ENCODE measurements around the gene CHRNA7. TPM values are rescaled to one million over a fixed set of nuclear protein-coding genes. Genes with fewer than 3 reads are reported as not detected.

The CHRNA7 gene
- total RNA-seq (2011; cell fraction: chromatin; rRNA removed; ENCODE audit: low replicate concordance), result 0.26 and 0.35 TPM in 2 replicates
- total RNA-seq (2011; cell fraction: nucleolus; rRNA removed), result 1.0 TPM in 1 of 2 replicates, not detected in the other
- total RNA-seq (2011; cell fraction: nucleoplasm; rRNA removed), result 0.46 and 0.59 TPM in 2 replicates
- total RNA-seq (2014; rRNA removed) (0.29 TPM in 1 of 2 replicates, not detected in the other), total RNA-seq (2014; rRNA removed; fragmentation: Illumina TruSeq; extraction: Trizol) (not detected in 2 replicates), total RNA-seq (2015; rRNA removed; fragmentation: Illumina TruSeq; extraction: Trizol) (not detected in 2 replicates), total RNA-seq (2021) (not detected in 2 replicates), polyA plus RNA-seq (2011; rRNA removed) (0.04 TPM in 1 of 2 replicates, not detected in the other), polyA plus RNA-seq (2014; fragmentation: Illumina TruSeq; extraction: Trizol) (not detected in 2 replicates), polyA plus RNA-seq (2014; fragmentation: Nextera tagmentation; extraction: Ambion mirVana) (not detected), polyA plus RNA-seq (2014; rRNA removed) (not detected in 2 replicates), polyA minus RNA-seq (2011; rRNA and poly(A)+ RNA removed) (not detected in 2 replicates), Bru-seq, nascent RNA (percentile 15 among the genes with signal in this experiment), BruChase-seq, experiment 1, labeled RNA remaining after a 2-hour chase (percentile 12 among the genes with signal in this experiment), BruChase-seq, experiment 2, labeled RNA remaining after a 6-hour chase (percentile 10 among the genes with signal in this experiment)
- polyA plus RNA-seq (2011; cell fraction: cytosol; rRNA removed), result 0.16 TPM in 1 of 2 replicates, not detected in the other
- polyA plus RNA-seq (2011; cell fraction: nucleus; rRNA removed), result 0.04 and 0.24 TPM in 2 replicates
- 0.03 and 0.28 TPM in 2 replicates for polyA plus RNA-seq (2012)
- not detected in 2 replicates for polyA minus RNA-seq (2011; cell fraction: cytosol; rRNA and poly(A)+ RNA removed)
- under 0.01 TPM in 1 of 2 replicates, not detected in the other for polyA minus RNA-seq (2011; cell fraction: nucleus; rRNA and poly(A)+ RNA removed)
- long read RNA-seq, experiment 1, result 0 reads
- long read RNA-seq, experiment 2, result 0 reads
- long read RNA-seq, experiment 3, result 0 reads

- FAIRE-seq, result no peak
- Histone ChIP-seq H3K4me3 (peak within 1 kb of the TSS; percentile 31; the same call in 1 of the 2 replicates), H3K27me3 (ENCODE audit: control insufficient read depth in 2 of 2, insufficient read depth in 2 of 2, low read length in 2 of 2) (peaks cover 8 to 28% of the 10 kb centered on the region in 2 experiments; a peak in 4 of 5 replicates), H3K79me2 (ENCODE audit: control insufficient read depth, insufficient read depth, low read length) (no peaks in the 10 kb centered on the region), H3K27ac (ENCODE audit: extremely low read depth, low read depth, low read length) (no peak within 1 kb of the TSS), H3K9me3 (replicated peaks; ENCODE audit: control insufficient read depth, insufficient read depth, low read depth, low read length) (no peaks in the 10 kb centered on the region), H3K9me1 (ENCODE audit: control insufficient read depth, insufficient read depth, low read length) (no peaks in the 10 kb centered on the region), H2AFZ (ENCODE audit: low read depth, low read length) (peak within 1 kb of the TSS; percentile 32; the same call in 1 of the 2 replicates), H4K20me1 (replicated peaks; ENCODE audit: control insufficient read depth, insufficient read depth, low read length) (0 out of 2 replicates have a peak, but pooled peaks cover 3% of the 10 kb centered on the region), H3K4me1 (replicated peaks in 1 of 2; ENCODE audit: control insufficient read depth in 2 of 2, insufficient read depth in 2 of 2, low read length in 2 of 2) (peaks cover 0 to 13% of the 10 kb centered on the region in 2 experiments; a peak in 2 of 5 replicates), H3K9ac (ENCODE audit: insufficient read depth in 1 of 2, low read depth in 2 of 2, low read length in 2 of 2) (peak within 1 kb of the TSS in 1 of 2 experiments; percentile 82; a peak in 2 of 4 replicates), H3K36me3 (ENCODE audit: control insufficient read depth, insufficient read depth, low read length) (no peaks in the 10 kb centered on the region), H3K4me2 (ENCODE audit: insufficient read depth, low read length) (no peak within 1 kb of the TSS; the same call in none of the 2 replicates)
- POLR2A ChIA-PET, result no interaction called here
- ATAC-seq, result peak; percentile 98
- WGBS (ENCODE audit: insufficient coverage, low coverage, missing lambda C conversion rate), result 12% methylated on average over 40 of the region's 92 CpGs
- BruUV-seq (replicated peaks), result no TSS peak
- in situ Hi-C loops (cut with MboI) (no loop called here), intact Hi-C loops (cut with micrococcal nuclease) (no loop called here)
- CTCF ChIA-PET (ENCODE audit: low intra/inter-chr PET ratio), result no interaction called here
- peak; percentile 55 to 89 (median 85) for DNase-seq (ENCODE audit: extremely low read depth in 1 of 4, low spot score in 3 of 4)
- peak in 1 of 2 experiments; percentile 71 for TF ChIP-seq E2F6 (IDR thresholded peaks at IDR 0.05; ENCODE audit: borderline replicate concordance in 1 of 2, extremely low read depth in 1 of 2, insufficient read depth in 1 of 2, insufficient read length in 1 of 2, low read depth in 1 of 2, low read length in 1 of 2, poor library complexity in 1 of 2, severe bottlenecking in 1 of 2)
- no peak for TF ChIP-seq RHOXF2B (CRISPR knock-in tag; conservative IDR thresholded peaks at IDR 0.05)
- TF ChIP-seq CEBPZ (IDR thresholded peaks at IDR 0.05; ENCODE audit: borderline replicate concordance, low read depth, low read length), result no peak
- no peak for TF ChIP-seq ZNF740 (CRISPR knock-in tag; IDR thresholded peaks at IDR 0.05)
- 0 out of 4 replicates have a peak, but pooled peaks of 1 of the 2 experiments have one; percentile 41 for TF ChIP-seq ZNF740 (tag; IDR thresholded peaks at IDR 0.05)
- TF ChIP-seq MYNN (IDR thresholded peaks at IDR 0.05), result no peak
- TF ChIP-seq MYNN (CRISPR knock-in tag; IDR thresholded peaks at IDR 0.05), result no peak
- TF ChIP-seq KLF13 (tag; IDR thresholded peaks at IDR 0.05; ENCODE audit: borderline replicate concordance, low read depth), result no peak
Observed at GRCh38 chr15:32029862-32030781, at the start of gene CHRNA7. CHRNA7 (plus strand) TSS chr15:32030515; CDS start chr15:32030595, 80 bp downstream.

Measured in K562 (cell line).